ENCODE data around the gene MAX. TPM values are rescaled to one million over a fixed set of nuclear protein-coding genes. Genes with fewer than 3 reads are reported as not detected.

Gene MAX
- total and polyA plus RNA-seq, 9 of the 15 experiments (the other 6 are each of a cell fraction or from before 2014, with no cell fraction given), result 15.4 to 96.5 (median 51.6) TPM

DNA sequence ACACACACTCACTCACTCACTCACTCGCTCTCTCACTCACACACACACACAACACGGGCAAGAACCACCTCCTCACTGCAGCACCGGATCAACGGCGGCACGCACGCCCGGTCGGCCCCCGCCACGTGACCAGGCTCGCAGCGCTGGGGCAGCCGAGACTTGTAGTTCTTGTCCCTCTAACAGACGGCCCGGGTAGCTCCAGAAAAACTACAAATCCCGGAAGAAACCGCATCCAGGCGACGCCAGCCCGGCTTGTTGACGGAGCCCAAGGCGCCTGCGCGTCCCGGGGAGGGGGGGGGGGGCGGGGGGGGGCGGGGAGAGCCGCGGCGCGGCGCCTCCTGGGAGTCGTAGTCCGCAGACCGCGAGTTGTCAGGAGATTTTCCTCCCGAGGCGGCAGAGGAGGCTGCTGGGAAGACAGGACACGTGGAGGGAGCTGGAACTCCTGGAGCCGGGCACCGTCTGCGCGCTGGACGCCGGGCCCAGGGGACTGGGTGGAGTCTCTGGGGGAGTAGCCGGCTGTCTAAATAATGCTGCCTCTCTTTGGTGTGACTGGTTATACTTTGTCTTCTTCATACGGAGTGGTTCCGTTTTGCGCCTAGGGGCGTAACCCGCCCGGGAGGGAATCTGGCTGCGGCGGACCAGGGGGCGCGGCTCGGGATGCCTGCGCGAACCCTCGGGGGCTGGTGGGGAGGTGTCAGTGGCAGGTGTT, at the start of gene MAX (continued):
- TF ChIP-seq, protein P1, sequence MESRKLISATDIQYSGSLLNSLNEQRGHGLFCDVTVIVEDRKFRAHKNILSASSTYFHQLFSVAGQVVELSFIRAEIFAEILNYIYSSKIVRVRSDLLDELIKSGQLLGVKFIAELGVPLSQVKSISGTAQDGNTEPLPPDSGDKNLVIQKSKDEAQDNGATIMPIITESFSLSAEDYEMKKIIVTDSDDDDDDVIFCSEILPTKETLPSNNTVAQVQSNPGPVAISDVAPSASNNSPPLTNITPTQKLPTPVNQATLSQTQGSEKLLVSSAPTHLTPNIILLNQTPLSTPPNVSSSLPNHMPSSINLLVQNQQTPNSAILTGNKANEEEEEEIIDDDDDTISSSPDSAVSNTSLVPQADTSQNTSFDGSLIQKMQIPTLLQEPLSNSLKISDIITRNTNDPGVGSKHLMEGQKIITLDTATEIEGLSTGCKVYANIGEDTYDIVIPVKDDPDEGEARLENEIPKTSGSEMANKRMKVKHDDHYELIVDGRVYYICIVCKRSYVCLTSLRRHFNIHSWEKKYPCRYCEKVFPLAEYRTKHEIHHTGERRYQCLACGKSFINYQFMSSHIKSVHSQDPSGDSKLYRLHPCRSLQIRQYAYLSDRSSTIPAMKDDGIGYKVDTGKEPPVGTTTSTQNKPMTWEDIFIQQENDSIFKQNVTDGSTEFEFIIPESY (CRISPR knock-in tag; IDR thresholded peaks at IDR 0.05), result no peak

GRCh38 chr14:65151609-65151956, 49.3 kb upstream of the MAX start:
- H3K27ac ChIP-seq (ENCODE audit: extremely low read depth, low read depth, low read length), result no peak overlapping the region
- WGBS (ENCODE audit: insufficient coverage, low coverage, missing lambda C conversion rate), result 57% methylated on average over 6 of the region's 6 CpGs
- FAIRE-seq (no peak), ATAC-seq (no peak), DNase-seq (ENCODE audit: extremely low read depth in 1 of 4, low spot score in 3 of 4) (no peak)
- no TSS peak for BruUV-seq (replicated peaks)
- H2AFZ ChIP-seq (ENCODE audit: low read depth, low read length), result peak overlapping the region; percentile 39; the same call in 1 of the 2 replicates
- no peaks in the 10 kb centered on the region for H3K36me3 ChIP-seq (ENCODE audit: control insufficient read depth, insufficient read depth, low read length)
- peaks cover 0 to 3% of the 10 kb centered on the region in 2 experiments; a peak in 2 of 5 replicates for H3K4me1 ChIP-seq (replicated peaks in 1 of 2; ENCODE audit: control insufficient read depth in 2 of 2, insufficient read depth in 2 of 2, low read length in 2 of 2)
- no peaks in the 10 kb centered on the region for H3K9me3 ChIP-seq (replicated peaks; ENCODE audit: control insufficient read depth, insufficient read depth, low read depth, low read length)
- H3K79me2 ChIP-seq (ENCODE audit: control insufficient read depth, insufficient read depth, low read length), result no peaks in the 10 kb centered on the region
- H3K9ac ChIP-seq (ENCODE audit: insufficient read depth in 1 of 2, low read depth in 2 of 2, low read length in 2 of 2), result no peak overlapping the region; a peak in 1 of 4 replicates
- ChIA-PET POLR2A (no interaction called here), CTCF (ENCODE audit: low intra/inter-chr PET ratio) (no interaction called here)
- H3K4me2 ChIP-seq (ENCODE audit: insufficient read depth, low read length), result no peak overlapping the region
- intact Hi-C loops (cut with micrococcal nuclease), result no loop called here
- H4K20me1 ChIP-seq (replicated peaks; ENCODE audit: control insufficient read depth, insufficient read depth, low read length), result no peaks in the 10 kb centered on the region
- H3K4me3 ChIP-seq, result no peak overlapping the region
- no peaks in the 10 kb centered on the region for H3K9me1 ChIP-seq (ENCODE audit: control insufficient read depth, insufficient read depth, low read length)
- no peaks in the 10 kb centered on the region; a peak in 1 of 5 replicates for H3K27me3 ChIP-seq (ENCODE audit: control insufficient read depth in 2 of 2, insufficient read depth in 2 of 2, low read length in 2 of 2)
- in situ Hi-C loops (cut with MboI), result loop anchor here (25.0 kb wide), 2 partner anchors 686 to 911 kb away; no protein-coding TSS in a partner anchor
- TF ChIP-seq POLR2G (IDR thresholded peaks at IDR 0.05; ENCODE audit: low read depth, low read length) (no peak), KDM5B (IDR thresholded peaks at IDR 0.05; ENCODE audit: insufficient replicate concordance, low read depth, low read length) (no peak), ZFPM2 (CRISPR knock-in tag; IDR thresholded peaks at IDR 0.05) (no peak), MCM2 (IDR thresholded peaks at IDR 0.05; ENCODE audit: low read depth) (no peak), CHD1 (IDR thresholded peaks at IDR 0.05; ENCODE audit: low read length) (no peak), U2AF2 (optimal IDR thresholded peaks at IDR 0.05; ENCODE audit: low read depth, low read length) (no peak), GABPA (tag; conservative IDR thresholded peaks at IDR 0.05; ENCODE audit: low read depth) (no peak), LCOR (CRISPR knock-in tag; IDR thresholded peaks at IDR 0.05) (no peak), EP400 (IDR thresholded peaks at IDR 0.05) (no peak), ZBED1 (IDR thresholded peaks at IDR 0.05) (no peak), ATF3 (IDR thresholded peaks at IDR 0.05) (no peak), ATF3 (CRISPR knock-in tag; conservative IDR thresholded peaks at IDR 0.05) (no peak), PHF20 (IDR thresholded peaks at IDR 0.05; ENCODE audit: partially characterized antibody) (no peak), STAT5A (IDR thresholded peaks at IDR 0.05; ENCODE audit: borderline replicate concordance, low read length) (no peak), USF1 (CRISPR knock-in tag; IDR thresholded peaks at IDR 0.05) (no peak)
- TF ChIP-seq, protein P2, sequence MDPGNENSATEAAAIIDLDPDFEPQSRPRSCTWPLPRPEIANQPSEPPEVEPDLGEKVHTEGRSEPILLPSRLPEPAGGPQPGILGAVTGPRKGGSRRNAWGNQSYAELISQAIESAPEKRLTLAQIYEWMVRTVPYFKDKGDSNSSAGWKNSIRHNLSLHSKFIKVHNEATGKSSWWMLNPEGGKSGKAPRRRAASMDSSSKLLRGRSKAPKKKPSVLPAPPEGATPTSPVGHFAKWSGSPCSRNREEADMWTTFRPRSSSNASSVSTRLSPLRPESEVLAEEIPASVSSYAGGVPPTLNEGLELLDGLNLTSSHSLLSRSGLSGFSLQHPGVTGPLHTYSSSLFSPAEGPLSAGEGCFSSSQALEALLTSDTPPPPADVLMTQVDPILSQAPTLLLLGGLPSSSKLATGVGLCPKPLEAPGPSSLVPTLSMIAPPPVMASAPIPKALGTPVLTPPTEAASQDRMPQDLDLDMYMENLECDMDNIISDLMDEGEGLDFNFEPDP (CRISPR knock-in tag; IDR thresholded peaks at IDR 0.05), result no peak

All from K562 (cell line).